K562 (cell line): ENCODE measurements around the gene SPRY4. TPM values are rescaled to one million over a fixed set of nuclear protein-coding genes. Genes with fewer than 3 reads are reported as not detected.

Experiments
- CBFA2T3 ChIP-seq: fragments of 450-650 bp; IDR thresholded peaks from 2 replicates; pipeline ENCODE4 v1.6.1; 2017
- ELF2 ChIP-seq: fragments of 250-450 bp; sonication (Bioruptor Pico); IDR thresholded peaks from 2 replicates; pipeline ENCODE4 v1.5.0; 2021; ENCODE audit warnings: mild to moderate bottlenecking
- FOXJ2 ChIP-seq: fragments of 200-800 bp; sonication (Bioruptor generic); IDR thresholded peaks from 2 replicates; pipeline ENCODE4 v1.6.1; 2016; ENCODE audit warnings: missing genetic modification characterization, missing compliant biosample characterization
- HCFC1 ChIP-seq: IDR thresholded peaks from 2 replicates; pipeline ENCODE4 v1.6.1; 2012; ENCODE audit warnings: low read depth, low read length, improper control_type of control experiment
- HDAC3 ChIP-seq: fragments of 450-650 bp; IDR thresholded peaks from 2 replicates; pipeline ENCODE4 v1.6.1; 2018; ENCODE audit warnings: borderline replicate concordance, mild to moderate bottlenecking, moderate library complexity; ENCODE audit not compliant: partially characterized antibody
- MBD2 ChIP-seq: sonication (generic); IDR thresholded peaks from 2 replicates; pipeline ENCODE4 v1.6.1; 2016; ENCODE audit warnings: low read depth, borderline replicate concordance
- MECOM ChIP-seq: fragments of 250-450 bp; sonication (Bioruptor Pico); IDR thresholded peaks from 2 replicates; pipeline ENCODE4 v1.8.0; 2022; ENCODE audit warnings: inconsistent platforms
- NUFIP1 ChIP-seq: fragments of 450-650 bp; IDR thresholded peaks from 2 replicates; pipeline ENCODE4 v1.6.1; 2018; ENCODE audit not compliant: partially characterized antibody
- SMAD1 ChIP-seq: fragments of 150-350 bp; IDR thresholded peaks from 2 replicates; pipeline ENCODE4 v1.6.1; 2014; ENCODE audit warnings: low read length, low read depth; ENCODE audit not compliant: partially characterized antibody
- SMARCB1 ChIP-seq: IDR thresholded peaks from 2 replicates; pipeline ENCODE4 v1.6.1; 2011; ENCODE audit warnings: improper control_type of control experiment, low read depth; ENCODE audit not compliant: insufficient read length
- ZBTB17 ChIP-seq: fragments of 450-650 bp; formaldehyde crosslinking; IDR thresholded peaks from 2 replicates; pipeline ENCODE4 v1.4.0; 2020; ENCODE audit warnings: mild to moderate bottlenecking
- ZNF143 ChIP-seq: sonication (generic); formaldehyde crosslinking; IDR thresholded peaks from 2 replicates; pipeline ENCODE4 v1.9.0; 2022; ENCODE audit warnings: mild to moderate bottlenecking, missing genetic modification reagents
- ZNF232 ChIP-seq: sonication (generic); formaldehyde crosslinking; IDR thresholded peaks from 2 replicates; pipeline ENCODE4 v1.8.0; 2022; ENCODE audit warnings: mild to moderate bottlenecking, missing genetic modification reagents
- ZNF282 ChIP-seq: sonication (generic); formaldehyde crosslinking; IDR thresholded peaks from 2 replicates; pipeline ENCODE4 v1.8.1; 2023; ENCODE audit warnings: missing genetic modification reagents
- ZNF644 ChIP-seq: fragments of 200-800 bp; sonication (Bioruptor generic); IDR thresholded peaks from 2 replicates; pipeline ENCODE4 v1.6.1; 2016; ENCODE audit warnings: low read depth, missing genetic modification characterization, missing compliant biosample characterization
- polyA plus RNA-seq, 8 experiments: library from polyadenylated mRNA; depleted of rRNA in 4 of 8; stranded (reverse) in 5 of 8; unstranded in 3 of 8; fragments of >200 nt; fragmentation: Nextera tagmentation in 2 of 8; fragmentation: Illumina TruSeq in 1 of 8; extraction: Ambion mirVana in 2 of 8; extraction: Trizol in 1 of 8; gene quantifications; 2 replicates each; pipeline versions ENCODE4 v1.2.1 to v1.2.3, GENCODE V29; 2011 to 2014; ENCODE audit warnings: inconsistent platforms in 1 of 8, missing spikeins in 1 of 8
- total RNA-seq, 7 experiments: library from RNA; depleted of rRNA in 6 of 7; stranded (reverse); fragments of >200 nt in 6 of 7; fragmentation: Illumina TruSeq in 2 of 7; extraction: Trizol in 2 of 7; gene quantifications; 2 replicates each; pipeline versions ENCODE4 v1.2.1 to v1.2.3, GENCODE V29; 2011 to 2021; ENCODE audit warnings: low replicate concordance in 1 of 7
- TF ChIP-seq, protein P1 (sequence below), 2 experiments: fragments of 450-650 bp in 1 of 2; sonication (generic) in 1 of 2; formaldehyde crosslinking in 1 of 2; IDR thresholded peaks; 2 replicates each; pipeline versions ENCODE4 v1.7.1 to v1.9.0; 2016 to 2022; ENCODE audit warnings: inconsistent platforms in 1 of 2, mild to moderate bottlenecking in 1 of 2, missing genetic modification reagents in 1 of 2
- TF ChIP-seq, protein P2 (sequence below): fragments of 450-650 bp; formaldehyde crosslinking; IDR thresholded peaks from 2 replicates; pipeline ENCODE4 v1.4.0; 2020; ENCODE audit warnings: mild to moderate bottlenecking, moderate library complexity

Gene SPRY4
- total and polyA plus RNA-seq, 9 of the 15 experiments (the other 6 are each of a cell fraction or from before 2014, with no cell fraction given) = 2.6 to 24.2 (median 9.5) TPM

- TF ChIP-seq, protein P1, sequence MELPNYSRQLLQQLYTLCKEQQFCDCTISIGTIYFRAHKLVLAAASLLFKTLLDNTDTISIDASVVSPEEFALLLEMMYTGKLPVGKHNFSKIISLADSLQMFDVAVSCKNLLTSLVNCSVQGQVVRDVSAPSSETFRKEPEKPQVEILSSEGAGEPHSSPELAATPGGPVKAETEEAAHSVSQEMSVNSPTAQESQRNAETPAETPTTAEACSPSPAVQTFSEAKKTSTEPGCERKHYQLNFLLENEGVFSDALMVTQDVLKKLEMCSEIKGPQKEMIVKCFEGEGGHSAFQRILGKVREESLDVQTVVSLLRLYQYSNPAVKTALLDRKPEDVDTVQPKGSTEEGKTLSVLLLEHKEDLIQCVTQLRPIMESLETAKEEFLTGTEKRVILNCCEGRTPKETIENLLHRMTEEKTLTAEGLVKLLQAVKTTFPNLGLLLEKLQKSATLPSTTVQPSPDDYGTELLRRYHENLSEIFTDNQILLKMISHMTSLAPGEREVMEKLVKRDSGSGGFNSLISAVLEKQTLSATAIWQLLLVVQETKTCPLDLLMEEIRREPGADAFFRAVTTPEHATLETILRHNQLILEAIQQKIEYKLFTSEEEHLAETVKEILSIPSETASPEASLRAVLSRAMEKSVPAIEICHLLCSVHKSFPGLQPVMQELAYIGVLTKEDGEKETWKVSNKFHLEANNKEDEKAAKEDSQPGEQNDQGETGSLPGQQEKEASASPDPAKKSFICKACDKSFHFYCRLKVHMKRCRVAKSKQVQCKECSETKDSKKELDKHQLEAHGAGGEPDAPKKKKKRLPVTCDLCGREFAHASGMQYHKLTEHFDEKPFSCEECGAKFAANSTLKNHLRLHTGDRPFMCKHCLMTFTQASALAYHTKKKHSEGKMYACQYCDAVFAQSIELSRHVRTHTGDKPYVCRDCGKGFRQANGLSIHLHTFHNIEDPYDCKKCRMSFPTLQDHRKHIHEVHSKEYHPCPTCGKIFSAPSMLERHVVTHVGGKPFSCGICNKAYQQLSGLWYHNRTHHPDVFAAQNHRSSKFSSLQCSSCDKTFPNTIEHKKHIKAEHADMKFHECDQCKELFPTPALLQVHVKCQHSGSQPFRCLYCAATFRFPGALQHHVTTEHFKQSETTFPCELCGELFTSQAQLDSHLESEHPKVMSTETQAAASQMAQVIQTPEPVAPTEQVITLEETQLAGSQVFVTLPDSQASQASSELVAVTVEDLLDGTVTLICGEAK (IDR thresholded peaks at IDR 0.05) = peak; percentile 52
- TF ChIP-seq, protein P1 (CRISPR knock-in tag; IDR thresholded peaks at IDR 0.05) = no peak
- TF ChIP-seq SMAD1 (peak; percentile 84), ZNF232 (CRISPR knock-in tag) (no peak), HDAC3 (no peak), ZNF644 (tag) (peak; percentile 10; the same call in 1 of the 2 replicates), HCFC1 (peak; percentile 1; the same call in 1 of the 2 replicates), ZNF282 (CRISPR knock-in tag) (no peak), ZBTB17 (CRISPR knock-in tag) (no peak), SMARCB1 (no peak), CBFA2T3 (peak; percentile 41), ZNF143 (CRISPR knock-in tag) (no peak), ELF2 (no peak), MECOM (CRISPR knock-in tag) (no peak), MBD2 (no peak), NUFIP1 (no peak), FOXJ2 (tag) (no peak)
- TF ChIP-seq, protein P2, sequence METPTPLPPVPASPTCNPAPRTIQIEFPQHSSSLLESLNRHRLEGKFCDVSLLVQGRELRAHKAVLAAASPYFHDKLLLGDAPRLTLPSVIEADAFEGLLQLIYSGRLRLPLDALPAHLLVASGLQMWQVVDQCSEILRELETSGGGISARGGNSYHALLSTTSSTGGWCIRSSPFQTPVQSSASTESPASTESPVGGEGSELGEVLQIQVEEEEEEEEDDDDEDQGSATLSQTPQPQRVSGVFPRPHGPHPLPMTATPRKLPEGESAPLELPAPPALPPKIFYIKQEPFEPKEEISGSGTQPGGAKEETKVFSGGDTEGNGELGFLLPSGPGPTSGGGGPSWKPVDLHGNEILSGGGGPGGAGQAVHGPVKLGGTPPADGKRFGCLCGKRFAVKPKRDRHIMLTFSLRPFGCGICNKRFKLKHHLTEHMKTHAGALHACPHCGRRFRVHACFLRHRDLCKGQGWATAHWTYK = no peak
Measured at GRCh38 chr5:142356716-142357468, 32.1 kb upstream of the SPRY4 start (continued).
